ENCODE data around the gene LAGE3.

The LAGE3 gene

DNA sequence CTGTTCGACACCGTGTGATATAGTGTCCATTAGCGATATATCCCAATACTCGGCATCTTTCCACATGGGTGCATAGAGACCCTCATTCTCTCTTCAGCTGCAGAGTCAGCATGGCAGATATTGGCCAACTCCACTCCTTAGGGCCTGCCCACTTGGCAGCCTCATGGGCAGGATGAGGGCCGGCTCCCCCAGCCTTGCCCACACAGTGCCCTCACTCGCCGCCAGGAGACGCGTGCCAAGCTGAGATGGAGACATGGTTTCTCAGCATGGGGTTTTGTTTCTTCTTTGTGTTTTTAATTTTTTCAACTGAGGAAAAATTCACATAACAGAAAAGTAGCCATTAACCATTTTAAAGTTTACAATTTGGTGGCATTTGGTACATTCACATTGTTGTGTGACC, 26.3 kb downstream of the LAGE3 start:
- DNase-seq = no peak

DNA sequence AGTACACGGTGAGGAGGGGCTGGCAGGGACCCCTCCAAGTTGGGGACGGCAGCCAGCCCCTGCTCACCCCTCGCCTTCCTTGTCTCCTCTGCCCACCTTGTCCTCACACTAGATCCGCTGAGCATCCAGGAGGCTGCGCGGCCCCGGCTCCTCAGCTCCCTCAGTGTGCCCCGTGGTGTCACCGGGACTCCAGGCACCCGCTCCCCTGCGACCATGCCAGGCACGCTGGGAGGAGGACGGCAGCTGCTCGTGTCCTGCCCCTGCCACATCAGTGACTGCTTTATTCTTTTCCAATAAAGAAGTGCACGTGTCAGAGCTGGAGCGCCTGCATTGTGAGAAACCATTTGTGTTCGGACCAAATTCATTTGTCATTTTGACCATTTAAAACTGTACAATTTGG, 28.8 kb downstream of the LAGE3 start:
- no peak for DNase-seq

DNA sequence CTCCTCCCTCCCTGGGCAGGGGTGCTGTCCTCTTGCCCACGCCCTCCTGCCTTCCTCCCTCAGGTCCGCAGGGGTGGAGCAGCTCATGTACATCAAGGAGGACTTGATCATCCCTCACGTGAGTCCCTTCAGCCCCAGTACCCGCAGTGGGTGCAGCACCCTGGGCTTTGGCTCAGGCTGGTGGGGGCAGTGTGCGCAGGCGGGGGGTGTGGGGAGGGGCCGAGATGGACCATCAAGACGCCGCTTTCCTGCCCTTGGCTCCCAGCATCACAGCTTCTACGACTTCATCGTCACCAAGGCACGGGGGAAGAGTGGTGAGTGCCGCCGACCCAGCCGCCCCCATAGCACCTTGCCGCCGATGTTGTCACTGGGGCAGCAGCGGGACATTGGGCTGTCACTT, 29.5 kb downstream of the LAGE3 start:
- DNase-seq = no peak

DNA sequence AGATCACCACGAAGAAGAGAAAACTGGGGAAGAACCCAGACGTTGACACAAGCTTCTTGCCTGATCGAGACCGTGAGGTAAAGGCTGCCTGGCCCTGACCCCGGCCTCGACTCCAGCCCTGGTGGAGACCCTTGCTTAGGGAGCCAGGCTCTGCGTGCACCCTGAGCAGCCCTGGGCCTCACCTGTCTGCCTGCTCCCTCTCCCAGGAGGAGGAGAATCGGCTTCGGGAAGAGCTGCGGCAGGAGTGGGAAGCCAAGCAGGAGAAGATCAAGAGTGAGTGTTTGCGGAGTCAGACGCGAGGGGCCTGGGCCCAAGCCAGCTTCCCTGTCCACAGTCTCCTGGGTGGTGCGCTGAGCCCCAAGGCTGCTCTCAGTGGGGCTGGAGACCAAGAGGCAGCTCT, 30.6 kb downstream of the LAGE3 start:
- no peak for DNase-seq

GRCh38 chrX:154446430-154446829, 32.7 kb downstream of the LAGE3 start:
- DNase-seq = no peak

- DNase-seq = no peak
Measured at GRCh38 chrX:154445776-154446175, 33.3 kb downstream of the LAGE3 start.

DNA sequence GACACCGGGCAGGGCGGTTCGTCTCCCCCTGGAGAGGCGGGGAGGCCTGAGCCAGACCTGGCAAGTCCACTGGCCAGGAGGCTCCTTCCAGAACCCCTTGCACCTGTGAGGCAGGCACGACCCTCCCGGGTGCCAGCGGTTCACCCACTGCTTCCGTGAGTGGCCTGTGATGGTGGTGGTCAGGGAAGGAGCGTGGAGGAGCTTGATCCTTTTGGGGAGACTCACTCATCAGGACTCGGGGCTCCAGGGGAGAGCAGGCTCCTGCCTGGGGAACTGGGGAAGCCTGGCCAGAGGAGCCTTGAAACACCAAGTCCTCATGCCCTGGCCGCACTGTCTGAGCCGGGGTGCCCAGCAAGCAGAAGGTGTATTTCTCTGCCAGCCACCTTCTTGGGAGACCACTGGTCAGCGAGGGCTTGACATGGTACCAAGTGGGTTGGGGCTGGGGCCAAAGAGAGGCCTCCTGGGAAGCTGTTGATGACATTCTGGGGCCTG, 34.3 kb downstream of the LAGE3 start:
- DNase-seq = no peak

GRCh38 chrX:154443992-154444754, 34.9 kb downstream of the LAGE3 start, which contains the start of gene FAM50A:
TSS of gene FAM50A (plus strand) at chrX:154444141. CDS start at chrX:154444236, 95 bp downstream.
- DNase-seq = peak; percentile 79

GRCh38 chrX:154443479-154443910, 35.6 kb downstream of the LAGE3 start:
- DNase-seq = no peak

GRCh38 chrX:154441984-154442707, 36.9 kb downstream of the LAGE3 start:
- no peak for DNase-seq

GRCh38 chrX:154441564-154441963, 37.5 kb downstream of the LAGE3 start:
- DNase-seq = no peak

- DNase-seq = no peak
Measured at GRCh38 chrX:154440623-154441357, 38.3 kb downstream of the LAGE3 start.

DNA sequence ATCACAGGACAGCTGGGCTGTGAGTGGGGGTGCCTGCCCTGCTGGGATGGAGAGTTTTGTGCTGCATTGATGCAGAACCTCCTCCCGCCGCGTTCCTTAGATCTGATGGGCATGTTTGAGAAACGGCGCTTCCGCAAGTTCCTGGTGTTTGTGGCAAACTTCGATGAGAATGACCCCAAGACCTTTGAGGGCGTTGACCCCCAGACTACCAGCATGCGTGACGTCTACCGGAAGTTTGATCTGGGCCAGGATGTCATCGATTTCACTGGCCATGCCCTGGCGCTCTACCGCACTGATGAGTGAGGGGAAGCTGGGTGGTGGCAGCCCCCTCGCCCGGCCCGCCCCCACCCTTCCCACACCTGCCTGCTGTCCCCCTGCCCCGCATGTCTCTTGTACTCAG, 39.2 kb downstream of the LAGE3 start:
- no peak for DNase-seq

- no peak for DNase-seq
Measured at GRCh38 chrX:154437971-154438893, 40.8 kb downstream of the LAGE3 start.

DNA sequence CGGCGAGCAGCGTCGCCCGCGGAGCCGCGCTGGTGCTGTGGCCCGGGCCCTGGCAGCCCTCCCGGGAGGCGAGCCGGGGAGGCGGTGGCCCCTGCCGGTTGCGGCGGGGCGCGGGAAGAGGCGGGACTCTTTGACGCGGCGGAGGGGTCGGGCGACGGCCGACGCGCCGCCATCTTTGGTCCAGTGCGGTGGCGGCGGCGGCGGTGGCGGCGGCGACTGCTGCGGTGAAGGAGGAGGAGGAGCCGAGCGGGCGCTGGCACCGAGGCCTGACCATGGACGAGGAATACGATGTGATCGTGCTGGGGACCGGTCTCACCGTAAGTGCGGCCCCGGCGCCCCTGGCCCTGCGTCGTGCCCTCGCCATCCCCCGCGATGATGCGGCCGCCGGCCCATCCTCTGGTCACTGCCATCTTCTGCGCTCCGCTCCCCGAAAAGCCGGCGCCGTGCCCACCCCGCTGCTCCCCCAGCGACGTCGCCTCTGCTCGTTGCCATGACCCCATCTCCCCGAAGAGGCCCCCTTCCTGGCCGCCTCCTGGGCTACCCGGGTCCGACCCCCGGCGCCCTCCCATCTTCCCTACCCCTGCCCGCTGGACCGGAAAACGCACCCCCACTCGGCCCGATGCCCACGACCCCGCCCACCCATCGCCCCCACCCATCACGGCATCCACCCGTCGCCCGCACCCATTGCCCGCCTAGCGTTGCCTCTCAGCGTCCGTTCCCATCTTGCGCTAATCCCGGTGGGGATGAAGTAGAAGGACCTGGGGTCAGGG, 41.9 kb downstream of the LAGE3 start, which contains the start of gene GDI1:
Gene GDI1 (plus strand): TSS at position 172 of the 770 bp plus-strand sequence. CDS start 101 bp downstream, at position 273.
- DNase-seq = peak; percentile 32

DNA sequence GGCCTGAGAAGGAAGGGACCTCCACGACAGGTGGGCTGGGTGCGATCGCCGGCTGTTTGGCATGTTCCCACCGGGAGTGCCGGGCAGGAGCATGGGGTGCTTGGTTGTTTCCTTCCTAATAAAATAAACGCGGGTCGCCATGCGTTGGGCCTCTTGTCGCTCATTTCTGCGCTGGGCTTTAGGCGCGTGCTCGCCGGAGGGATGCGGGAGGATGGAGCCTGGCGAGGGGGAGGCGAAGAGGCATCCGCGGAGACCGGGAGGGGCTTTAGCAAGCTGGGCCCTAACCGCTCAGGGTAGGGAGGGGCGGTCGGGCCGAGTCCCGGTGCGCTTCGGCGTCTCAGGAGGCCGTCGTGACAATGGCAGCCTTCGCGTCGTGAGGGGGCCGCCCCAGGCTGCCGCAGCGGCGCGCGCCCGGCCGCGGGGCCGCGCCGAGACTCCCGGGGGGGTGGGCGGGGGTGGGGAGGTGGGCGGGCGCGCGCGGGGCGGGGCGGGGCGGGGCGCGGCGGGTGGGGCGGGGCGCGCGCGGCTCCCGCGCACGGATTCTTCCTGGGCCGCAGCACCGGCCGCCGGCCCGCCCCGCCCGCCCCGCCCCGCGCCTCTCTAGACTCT, 42.6 kb downstream of the LAGE3 start:
- DNase-seq = peak; percentile 42

DNA sequence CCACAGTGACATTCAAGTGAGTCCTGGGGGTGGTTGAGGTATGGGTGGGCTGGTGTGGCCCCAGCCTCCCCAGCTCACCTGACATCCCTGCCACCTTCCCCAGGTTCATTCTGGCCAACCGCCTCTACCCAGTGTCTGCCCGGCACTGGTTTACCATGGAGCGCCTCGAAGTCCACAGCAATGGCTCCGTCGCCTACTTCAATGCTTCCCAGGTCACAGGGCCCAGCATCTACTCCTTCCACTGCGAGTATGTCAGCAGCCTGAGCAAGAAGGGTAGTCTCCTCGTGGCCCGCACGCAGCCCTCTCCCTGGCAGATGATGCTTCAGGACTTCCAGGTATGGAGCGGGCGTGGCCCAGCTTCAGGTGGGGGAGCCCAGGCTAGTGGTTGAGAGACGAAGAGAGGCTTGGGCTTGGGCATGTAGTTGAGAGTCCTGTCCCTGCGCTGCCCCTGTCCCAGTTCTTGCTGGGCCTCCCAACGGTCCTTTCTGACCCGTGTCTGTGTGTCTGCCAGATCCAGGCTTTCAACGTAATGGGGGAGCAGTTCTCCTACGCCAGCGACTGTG, 43.8 kb downstream of the LAGE3 start:
- no peak for DNase-seq

DNA sequence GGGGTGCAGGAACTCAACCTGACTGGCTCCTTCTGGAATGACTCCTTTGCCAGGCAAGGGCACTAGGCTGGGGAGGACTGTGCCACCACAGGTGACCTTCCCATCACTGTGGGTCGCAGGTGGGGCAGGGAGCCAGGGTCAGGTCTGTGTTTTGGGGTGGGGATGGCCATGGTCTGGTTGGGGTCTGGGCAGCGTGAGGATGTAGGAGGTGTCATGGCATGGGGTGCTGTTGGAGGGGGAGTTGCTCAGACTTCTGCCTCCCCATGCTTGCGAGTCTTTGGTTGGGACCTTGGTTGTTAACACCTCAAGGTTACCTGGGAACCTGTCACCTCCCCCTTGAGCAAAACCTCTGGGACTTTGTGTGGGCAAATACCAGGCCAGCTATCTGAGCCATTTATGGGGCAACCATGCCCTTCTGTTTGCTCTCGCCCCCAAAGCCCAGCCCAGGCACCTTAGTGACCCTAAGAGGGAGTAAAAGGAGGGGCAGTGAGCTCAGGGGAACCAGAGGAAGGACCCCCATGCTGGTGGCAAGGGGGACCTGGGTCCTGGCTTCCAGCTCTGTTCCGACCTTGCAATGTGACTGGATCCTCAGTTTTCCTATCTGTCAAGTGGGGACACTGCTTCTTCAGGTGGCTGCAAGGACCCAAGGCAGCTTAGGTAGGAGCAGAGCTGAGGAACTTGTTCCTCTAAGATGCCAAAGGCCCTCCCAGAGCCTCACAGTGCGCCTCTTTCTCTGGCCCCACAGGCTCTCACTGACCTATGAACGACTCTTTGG, 44.5 kb downstream of the LAGE3 start:
- DNase-seq = no peak

DNA sequence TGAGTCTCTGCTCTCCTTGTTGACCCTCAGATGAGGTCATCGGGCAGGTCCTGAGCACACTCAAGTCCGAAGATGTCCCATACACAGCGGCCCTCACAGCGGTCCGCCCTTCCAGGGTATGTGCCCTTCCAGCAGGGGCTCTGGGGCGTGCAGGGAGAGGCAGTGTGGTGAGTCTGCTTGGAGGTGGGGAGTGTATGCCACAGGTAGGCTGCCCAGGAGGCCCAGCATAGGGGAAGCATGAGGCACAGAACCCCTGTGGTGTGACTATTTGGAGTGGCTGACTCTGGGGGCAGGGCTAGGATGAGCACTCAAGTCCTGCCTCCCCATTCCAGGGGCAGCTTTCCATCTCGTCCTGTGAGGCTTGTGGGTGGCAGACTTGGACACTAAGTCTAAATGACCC, 45.5 kb downstream of the LAGE3 start:
- DNase-seq = no peak

DNA sequence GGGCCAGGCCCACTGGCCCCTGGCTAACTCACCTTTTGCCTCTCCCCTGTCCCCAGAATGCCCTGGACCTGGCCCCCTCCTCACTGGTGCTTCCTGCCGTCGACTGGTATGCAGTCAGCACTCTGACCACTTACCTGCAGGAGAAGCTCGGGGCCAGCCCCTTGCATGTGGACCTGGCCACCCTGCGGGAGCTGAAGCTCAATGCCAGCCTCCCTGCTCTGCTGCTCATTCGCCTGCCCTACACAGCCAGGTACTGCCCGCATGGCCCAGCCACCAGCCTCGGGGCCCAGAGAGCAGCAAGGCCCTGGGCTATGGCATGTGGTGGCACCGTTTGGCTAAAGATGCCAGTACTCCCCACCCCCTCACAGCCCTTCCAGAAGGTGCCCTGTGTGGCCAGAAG, 46.9 kb downstream of the LAGE3 start:
- DNase-seq = no peak
